ENCODE measurements around the gene PTPRN2. TPM values are rescaled to one million over a fixed set of nuclear protein-coding genes. Genes with fewer than 3 reads are reported as not detected.

The PTPRN2 gene
- total RNA-seq, 1 donor from 2014 or later = 2.4 TPM

DNA sequence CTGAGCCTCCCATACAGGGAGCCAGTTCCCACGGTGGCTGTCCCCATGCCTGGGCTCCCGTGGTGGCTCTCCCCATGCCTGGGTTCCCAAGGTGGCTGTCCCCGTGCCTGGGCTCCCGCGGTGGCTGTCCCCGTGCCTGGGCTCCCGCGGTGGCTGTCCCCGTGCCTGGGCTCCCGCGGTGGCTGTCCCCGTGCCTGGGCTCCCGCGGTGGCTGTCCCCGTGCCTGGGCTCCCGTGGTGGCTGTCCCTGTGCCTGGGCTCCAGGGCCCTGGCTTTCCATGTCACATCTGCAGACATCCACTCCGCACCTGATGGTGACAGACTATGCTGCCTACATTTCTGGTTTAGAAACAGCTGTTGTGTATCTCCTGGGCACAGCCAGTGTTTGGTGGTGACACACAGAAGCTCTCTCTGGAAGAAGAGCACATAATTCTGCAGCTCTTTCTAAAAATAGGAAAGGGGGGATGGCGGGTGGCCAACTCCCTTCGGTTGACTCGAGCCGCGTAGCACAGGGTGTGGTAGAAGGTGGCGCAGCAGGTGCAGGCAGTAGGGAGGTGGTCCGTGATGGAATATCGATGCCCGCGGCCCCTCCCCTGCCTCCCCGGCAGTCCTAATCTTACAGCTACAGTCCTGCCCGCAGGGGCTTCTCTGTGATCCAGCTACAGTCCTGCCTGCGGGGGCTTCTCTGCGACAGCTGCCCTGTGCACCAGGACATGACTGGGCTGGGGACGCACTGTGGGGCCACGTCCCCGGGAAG is 999.6 kb downstream of the PTPRN2 start:
- no peaks in the 10 kb centered on the region for H3K27me3 ChIP-seq (ENCODE audit: control insufficient read depth, insufficient read depth, low read length)
- no peak for DNase-seq (ENCODE audit: low read depth)
- no peak overlapping the region for H3K4me3 ChIP-seq (ENCODE audit: low read depth, low read length)
- TF ChIP-seq, protein P1, sequence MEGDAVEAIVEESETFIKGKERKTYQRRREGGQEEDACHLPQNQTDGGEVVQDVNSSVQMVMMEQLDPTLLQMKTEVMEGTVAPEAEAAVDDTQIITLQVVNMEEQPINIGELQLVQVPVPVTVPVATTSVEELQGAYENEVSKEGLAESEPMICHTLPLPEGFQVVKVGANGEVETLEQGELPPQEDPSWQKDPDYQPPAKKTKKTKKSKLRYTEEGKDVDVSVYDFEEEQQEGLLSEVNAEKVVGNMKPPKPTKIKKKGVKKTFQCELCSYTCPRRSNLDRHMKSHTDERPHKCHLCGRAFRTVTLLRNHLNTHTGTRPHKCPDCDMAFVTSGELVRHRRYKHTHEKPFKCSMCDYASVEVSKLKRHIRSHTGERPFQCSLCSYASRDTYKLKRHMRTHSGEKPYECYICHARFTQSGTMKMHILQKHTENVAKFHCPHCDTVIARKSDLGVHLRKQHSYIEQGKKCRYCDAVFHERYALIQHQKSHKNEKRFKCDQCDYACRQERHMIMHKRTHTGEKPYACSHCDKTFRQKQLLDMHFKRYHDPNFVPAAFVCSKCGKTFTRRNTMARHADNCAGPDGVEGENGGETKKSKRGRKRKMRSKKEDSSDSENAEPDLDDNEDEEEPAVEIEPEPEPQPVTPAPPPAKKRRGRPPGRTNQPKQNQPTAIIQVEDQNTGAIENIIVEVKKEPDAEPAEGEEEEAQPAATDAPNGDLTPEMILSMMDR (IDR thresholded peaks at IDR 0.05; ENCODE audit: insufficient read depth, low read length, poor library complexity, severe bottlenecking) = no peak
- H3K36me3 ChIP-seq (ENCODE audit: control insufficient read depth, insufficient read depth, low read length) = no peaks in the 10 kb centered on the region

DNA sequence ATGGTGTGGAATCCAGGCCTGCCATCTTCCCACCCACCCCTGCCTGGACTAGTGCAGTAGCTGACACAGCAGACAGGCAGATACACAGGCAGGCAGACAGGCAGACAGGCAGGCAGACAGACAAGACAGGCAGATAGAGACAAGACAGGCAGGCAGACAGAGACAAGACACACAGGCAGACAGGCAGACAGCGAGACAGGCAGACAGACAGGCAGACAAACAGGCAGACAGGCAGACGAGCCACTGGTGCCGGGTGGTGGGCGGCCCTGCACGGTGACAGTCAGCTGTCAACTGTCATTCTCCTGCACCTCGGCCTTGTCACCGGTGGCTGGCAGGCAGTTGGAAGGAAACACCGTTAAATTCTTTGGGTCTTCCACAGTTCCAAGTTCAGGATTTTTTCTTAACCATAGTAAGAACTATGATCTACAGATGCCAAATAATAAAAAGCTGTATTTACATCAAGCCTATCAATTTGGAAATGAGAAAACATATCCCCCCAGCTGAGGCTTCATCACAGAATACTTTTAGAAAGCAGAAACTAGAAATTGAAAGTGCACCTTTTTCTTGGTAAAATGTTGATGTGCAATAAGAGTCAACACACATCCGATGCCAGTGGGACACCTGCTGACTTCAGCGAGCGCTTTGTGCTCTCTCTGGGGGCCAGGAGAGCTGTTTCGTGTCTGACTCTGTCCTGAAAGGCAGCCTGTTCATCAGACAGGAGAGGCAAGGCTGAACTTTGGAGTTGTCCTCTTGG is 1000.4 kb downstream of the PTPRN2 start:
- DNase-seq (ENCODE audit: low read depth) = no peak

GRCh38 chr7:157586426-157586955 is 1001.1 kb downstream of the PTPRN2 start:
- TF ChIP-seq, protein P1 (IDR thresholded peaks at IDR 0.05; ENCODE audit: insufficient read depth, low read length, poor library complexity, severe bottlenecking) = no peak
- no peak overlapping the region for H3K4me3 ChIP-seq (ENCODE audit: low read depth, low read length)
- no peak for DNase-seq (ENCODE audit: low read depth)
- H3K27me3 ChIP-seq (ENCODE audit: control insufficient read depth, insufficient read depth, low read length) = no peaks in the 10 kb centered on the region
- H3K36me3 ChIP-seq (ENCODE audit: control insufficient read depth, insufficient read depth, low read length) = no peaks in the 10 kb centered on the region

More for the DNA sequence above, 1000.4 kb downstream of the PTPRN2 start:
- Histone ChIP-seq H3K4me3 (ENCODE audit: low read depth, low read length) (no peak overlapping the region), H3K27me3 (ENCODE audit: control insufficient read depth, insufficient read depth, low read length) (no peaks in the 10 kb centered on the region), H3K36me3 (ENCODE audit: control insufficient read depth, insufficient read depth, low read length) (no peaks in the 10 kb centered on the region)
- TF ChIP-seq, protein P1 (IDR thresholded peaks at IDR 0.05; ENCODE audit: insufficient read depth, low read length, poor library complexity, severe bottlenecking) = no peak

GRCh38 chr7:157585113-157585861 is 1002.3 kb downstream of the PTPRN2 start:
- Histone ChIP-seq H3K4me3 (ENCODE audit: low read depth, low read length) (no peak overlapping the region), H3K27me3 (ENCODE audit: control insufficient read depth, insufficient read depth, low read length) (no peaks in the 10 kb centered on the region), H3K36me3 (ENCODE audit: control insufficient read depth, insufficient read depth, low read length) (no peaks in the 10 kb centered on the region)
- TF ChIP-seq, protein P1 (IDR thresholded peaks at IDR 0.05; ENCODE audit: insufficient read depth, low read length, poor library complexity, severe bottlenecking) = no peak
- DNase-seq (ENCODE audit: low read depth) = no peak

- Histone ChIP-seq H3K27me3 (ENCODE audit: control insufficient read depth, insufficient read depth, low read length) (no peaks in the 10 kb centered on the region), H3K4me3 (ENCODE audit: low read depth, low read length) (no peak overlapping the region), H3K36me3 (ENCODE audit: control insufficient read depth, insufficient read depth, low read length) (no peaks in the 10 kb centered on the region)
- DNase-seq (ENCODE audit: low read depth) = no peak
- TF ChIP-seq, protein P1 (IDR thresholded peaks at IDR 0.05; ENCODE audit: insufficient read depth, low read length, poor library complexity, severe bottlenecking) = no peak
Measured at GRCh38 chr7:157584420-157584819, 1003.2 kb downstream of the PTPRN2 start.

All from kidney epithelial cell (primary cell).